Stimulated activated naive B cell treated with anti-CD40 and anti-IgM and Interleukin-4, amounts not matched to agents 10 μg/mL and 1 μg/mL and 100 μg/mL, for 72 hours (primary cell): ENCODE results near the gene SLC26A4.
A peak's percentile ranks its signal among the peaks of the same experiment; 100 is the strongest.

ENCODE experiments used
- ATAC-seq, 2 donors: fragments of 150-1000 bp; cut with Tn5 transposase; replicated peaks; 2 replicates each; pipeline ENCODE4 v1.10.0; 2021; ENCODE audit warnings: moderate library complexity in 1 of 2
- DNase-seq: peaks from one replicate; pipeline ENCODE4 v3.0.0; 2021
- H3K27ac Mint-ChIP-seq: one replicate; pipeline ENCODE4 v1.8.0; 2022; ENCODE audit warnings: mild to moderate bottlenecking, mixed read lengths
- H3K27me3 Mint-ChIP-seq, 2 donors: one replicate each; pipeline ENCODE4 v1.8.0; 2022; ENCODE audit warnings: mixed read lengths in 2 of 2
- H3K36me3 Mint-ChIP-seq, 2 donors: one replicate each; pipeline ENCODE4 v1.8.0; 2022; ENCODE audit warnings: mixed read lengths in 2 of 2, mild to moderate bottlenecking in 1 of 2
- H3K4me1 Mint-ChIP-seq, 2 donors: one replicate each; pipeline ENCODE4 v1.8.0; 2022; ENCODE audit warnings: mixed read lengths in 2 of 2, mild to moderate bottlenecking in 1 of 2
- H3K4me3 Mint-ChIP-seq, 2 donors: one replicate each; pipeline ENCODE4 v1.8.0; 2022; ENCODE audit warnings: mild to moderate bottlenecking in 2 of 2, mixed read lengths in 2 of 2, moderate library complexity in 1 of 2
- H3K9me3 Mint-ChIP-seq, 2 donors: one replicate each; pipeline ENCODE4 v1.8.0; 2022; ENCODE audit warnings: mixed read lengths in 2 of 2, mild to moderate bottlenecking in 1 of 2

The SLC26A4 gene

GRCh38 chr7:107668296-107668695, 7.7 kb downstream of the SLC26A4 start:
- no peak for DNase-seq
- H3K9me3 Mint-ChIP-seq: no peaks in the 10 kb centered on the region

GRCh38 chr7:107672183-107672582, 11.6 kb downstream of the SLC26A4 start:
- Mint-ChIP-seq H3K9me3 (no peaks in the 10 kb centered on the region), H3K36me3 (no peaks in the 10 kb centered on the region), H3K4me3 (no peak overlapping the region), H3K27ac (no peak overlapping the region), H3K4me1 (peaks cover 3 to 11% of the 10 kb centered on the region in 2 donors), H3K27me3 (peaks cover 0 to 4% of the 10 kb centered on the region in 2 donors)
- DNase-seq: no peak
- no peak for ATAC-seq

More at GRCh38 chr7:107668296-107668695, 7.7 kb downstream of the SLC26A4 start:
- H3K36me3 Mint-ChIP-seq: no peaks in the 10 kb centered on the region
- H3K27me3 Mint-ChIP-seq: peaks cover 0 to 4% of the 10 kb centered on the region in 2 donors
- peaks cover 2 to 6% of the 10 kb centered on the region in 2 donors for H3K4me1 Mint-ChIP-seq
- ATAC-seq: no peak
- no peak overlapping the region for H3K27ac Mint-ChIP-seq
- H3K4me3 Mint-ChIP-seq: no peak overlapping the region

GRCh38 chr7:107676249-107676648, 15.6 kb downstream of the SLC26A4 start:
- no peaks in the 10 kb centered on the region for H3K9me3 Mint-ChIP-seq
- no peak overlapping the region for H3K27ac Mint-ChIP-seq
- peaks cover 10 to 20% of the 10 kb centered on the region in 2 donors for H3K4me1 Mint-ChIP-seq
- ATAC-seq (no peak), DNase-seq (no peak)
- H3K27me3 Mint-ChIP-seq: peaks cover 0 to 4% of the 10 kb centered on the region in 2 donors
- H3K36me3 Mint-ChIP-seq: no peaks in the 10 kb centered on the region
- H3K4me3 Mint-ChIP-seq: no peak overlapping the region

- no peaks in the 10 kb centered on the region for H3K36me3 Mint-ChIP-seq
- no peaks in the 10 kb centered on the region for H3K9me3 Mint-ChIP-seq
- ATAC-seq: peak; percentile 41 to 61
- no peaks in the 10 kb centered on the region for H3K27me3 Mint-ChIP-seq
- peaks cover 10 to 20% of the 10 kb centered on the region in 2 donors for H3K4me1 Mint-ChIP-seq
- H3K27ac Mint-ChIP-seq: no peak overlapping the region
- H3K4me3 Mint-ChIP-seq: no peak overlapping the region
- no peak for DNase-seq
Observed at GRCh38 chr7:107678110-107678753, 17.6 kb downstream of the SLC26A4 start.

- peaks cover 10 to 20% of the 10 kb centered on the region in 2 donors for H3K4me1 Mint-ChIP-seq
- no peak overlapping the region for H3K4me3 Mint-ChIP-seq
- DNase-seq (no peak), ATAC-seq (no peak)
- H3K27ac Mint-ChIP-seq: no peak overlapping the region
- no peaks in the 10 kb centered on the region for H3K27me3 Mint-ChIP-seq
- no peaks in the 10 kb centered on the region for H3K36me3 Mint-ChIP-seq
- H3K9me3 Mint-ChIP-seq: no peaks in the 10 kb centered on the region
Observed at GRCh38 chr7:107680478-107680877, 19.9 kb downstream of the SLC26A4 start.

- ATAC-seq (no peak), DNase-seq (no peak)
- H3K36me3 Mint-ChIP-seq: no peaks in the 10 kb centered on the region
- no peaks in the 10 kb centered on the region for H3K9me3 Mint-ChIP-seq
- H3K27me3 Mint-ChIP-seq: no peaks in the 10 kb centered on the region
- no peak overlapping the region for H3K4me3 Mint-ChIP-seq
- peaks cover 8 to 13% of the 10 kb centered on the region in 2 donors for H3K4me1 Mint-ChIP-seq
- H3K27ac Mint-ChIP-seq: no peak overlapping the region
Observed at GRCh38 chr7:107682886-107683285, 22.3 kb downstream of the SLC26A4 start.

GRCh38 chr7:107684287-107684686, 23.7 kb downstream of the SLC26A4 start:
- no peaks in the 10 kb centered on the region for H3K27me3 Mint-ChIP-seq
- H3K27ac Mint-ChIP-seq: no peak overlapping the region
- H3K9me3 Mint-ChIP-seq: no peaks in the 10 kb centered on the region
- H3K36me3 Mint-ChIP-seq: no peaks in the 10 kb centered on the region
- no peaks in the 10 kb centered on the region for H3K4me1 Mint-ChIP-seq
- H3K4me3 Mint-ChIP-seq: no peak overlapping the region
- ATAC-seq (no peak), DNase-seq (no peak)

- H3K27ac Mint-ChIP-seq: no peak overlapping the region
- peaks cover 0 to 1% of the 10 kb centered on the region in 2 donors for H3K27me3 Mint-ChIP-seq
- no peaks in the 10 kb centered on the region for H3K4me1 Mint-ChIP-seq
- ATAC-seq (no peak), DNase-seq (no peak)
- no peaks in the 10 kb centered on the region for H3K9me3 Mint-ChIP-seq
- H3K36me3 Mint-ChIP-seq: no peaks in the 10 kb centered on the region
- no peak overlapping the region for H3K4me3 Mint-ChIP-seq
Observed at GRCh38 chr7:107684947-107685463, 24.4 kb downstream of the SLC26A4 start.

GRCh38 chr7:107686816-107687387, 26.3 kb downstream of the SLC26A4 start:
- no peak for ATAC-seq
- peaks cover 0 to 4% of the 10 kb centered on the region in 2 donors for H3K27me3 Mint-ChIP-seq
- H3K4me1 Mint-ChIP-seq: no peaks in the 10 kb centered on the region
- no peaks in the 10 kb centered on the region for H3K9me3 Mint-ChIP-seq
- H3K4me3 Mint-ChIP-seq: no peak overlapping the region
- no peak for DNase-seq
- H3K36me3 Mint-ChIP-seq: no peaks in the 10 kb centered on the region
- no peak overlapping the region for H3K27ac Mint-ChIP-seq

GRCh38 chr7:107687656-107688055, 27.0 kb downstream of the SLC26A4 start:
- Mint-ChIP-seq H3K27me3 (peaks cover under 1 to 4% of the 10 kb centered on the region in 2 donors), H3K4me1 (no peaks in the 10 kb centered on the region), H3K27ac (no peak overlapping the region), H3K9me3 (no peaks in the 10 kb centered on the region), H3K36me3 (no peaks in the 10 kb centered on the region), H3K4me3 (no peak overlapping the region)
- DNase-seq: no peak
- no peak for ATAC-seq

- H3K4me3 Mint-ChIP-seq: no peak overlapping the region
- no peaks in the 10 kb centered on the region for H3K4me1 Mint-ChIP-seq
- peaks cover 8 to 10% of the 10 kb centered on the region in 2 donors for H3K27me3 Mint-ChIP-seq
- H3K9me3 Mint-ChIP-seq: no peaks in the 10 kb centered on the region
- ATAC-seq (no peak), DNase-seq (no peak)
- no peaks in the 10 kb centered on the region for H3K36me3 Mint-ChIP-seq
- H3K27ac Mint-ChIP-seq: no peak overlapping the region
Observed at GRCh38 chr7:107689553-107689952, 28.9 kb downstream of the SLC26A4 start.

- Mint-ChIP-seq H3K4me1 (no peaks in the 10 kb centered on the region), H3K4me3 (no peak overlapping the region), H3K9me3 (no peaks in the 10 kb centered on the region), H3K36me3 (no peaks in the 10 kb centered on the region), H3K27me3 (peaks cover 8 to 10% of the 10 kb centered on the region in 2 donors), H3K27ac (no peak overlapping the region)
- DNase-seq (no peak), ATAC-seq (no peak)
Observed at GRCh38 chr7:107690084-107690483, 29.5 kb downstream of the SLC26A4 start.

GRCh38 chr7:107690611-107691010, 30.0 kb downstream of the SLC26A4 start:
- Mint-ChIP-seq H3K27me3 (peaks cover 8 to 10% of the 10 kb centered on the region in 2 donors), H3K4me3 (no peak overlapping the region), H3K36me3 (no peaks in the 10 kb centered on the region), H3K27ac (no peak overlapping the region), H3K9me3 (no peaks in the 10 kb centered on the region), H3K4me1 (no peaks in the 10 kb centered on the region)
- ATAC-seq (no peak), DNase-seq (no peak)

GRCh38 chr7:107691716-107692115, 31.1 kb downstream of the SLC26A4 start:
- ATAC-seq: no peak

GRCh38 chr7:107692501-107692900, 31.9 kb downstream of the SLC26A4 start:
- no peak for DNase-seq
- H3K36me3 Mint-ChIP-seq: no peaks in the 10 kb centered on the region

More at GRCh38 chr7:107691716-107692115, 31.1 kb downstream of the SLC26A4 start:
- Mint-ChIP-seq H3K4me1 (peaks cover 0 to under 1% of the 10 kb centered on the region in 2 donors), H3K9me3 (no peaks in the 10 kb centered on the region), H3K27me3 (peaks cover 8 to 10% of the 10 kb centered on the region in 2 donors), H3K36me3 (no peaks in the 10 kb centered on the region), H3K4me3 (no peak overlapping the region), H3K27ac (no peak overlapping the region)
- DNase-seq: no peak

More at GRCh38 chr7:107692501-107692900, 31.9 kb downstream of the SLC26A4 start:
- Mint-ChIP-seq H3K9me3 (no peaks in the 10 kb centered on the region), H3K4me3 (no peak overlapping the region), H3K4me1 (peaks cover 0 to 2% of the 10 kb centered on the region in 2 donors), H3K27me3 (peaks cover 8 to 10% of the 10 kb centered on the region in 2 donors), H3K27ac (no peak overlapping the region)
- no peak for ATAC-seq
